A549 (cell line): Measurements from ENCODE around the gene OLFM3. TPM values are rescaled to one million over a fixed set of nuclear protein-coding genes. Genes with fewer than 3 reads are reported as not detected.

ENCODE experiments used
- ATAC-seq, 2 experiments: fragments of 200-7000 bp in 1 of 2; fragments of >200 bp in 1 of 2; cut with Nextera tagmentation in 1 of 2; cut with Tn5 transposase in 1 of 2; 3 replicates each; pipeline versions ENCODE4 v1.8.0 to v1.9.1; 2018 to 2020; ENCODE audit warnings: mild to moderate bottlenecking in 1 of 2, moderate library complexity in 1 of 2
- CTCF ChIA-PET: fragments of 300-600 bp; sonication (Branson Sonifier 250); formaldehyde crosslinking; extraction: SDS; loops from one replicate; lab custom pipeline; 2021; ENCODE audit warnings: antibody characterized with exemption, inconsistent platforms; lab: Yijun Ruan, JAX
- POLR2A ChIA-PET: fragments of 350-600 bp; formaldehyde crosslinking; extraction: SDS; loops from one replicate; lab custom pipeline; 2021; ENCODE audit warnings: antibody characterized with exemption, inconsistent platforms; lab: Yijun Ruan, JAX
- DNase-seq, 2 experiments: peaks; one replicate each; pipeline versions ENCODE4 v3.0.0 to v3.0.0-alpha.2; 2011 to 2016; ENCODE audit warnings: low read depth in 1 of 2, low spot score in 1 of 2
- FAIRE-seq: peaks from 2 replicates; lab custom pipeline; 2011; peaks lifted over from hg19 to GRCh38; lab: Jason Lieb, UNC
- H3K27ac ChIP-seq, 2 experiments: fragments of >200 bp; sonication (Bioruptor Twin); formaldehyde crosslinking; 3 replicates each; pipeline ENCODE4 v1.5.1; 2016 to 2017
- H3K4me1 ChIP-seq: fragments of >200 bp; sonication (Bioruptor Twin); formaldehyde crosslinking; 3 replicates; pipeline ENCODE4 v1.6.1; 2016
- H3K4me2 ChIP-seq: fragments of >200 bp; sonication (Bioruptor Twin); formaldehyde crosslinking; 3 replicates; pipeline ENCODE4 v1.6.1; 2016
- H3K4me3 ChIP-seq: fragments of >200 bp; sonication (Bioruptor Twin); formaldehyde crosslinking; 3 replicates; pipeline ENCODE4 v1.5.1; 2016
- H3K9me3 ChIP-seq: fragments of >200 bp; sonication (Bioruptor Twin); formaldehyde crosslinking; 3 replicates; pipeline ENCODE4 v1.6.1; 2016
- CBX2 ChIP-seq: fragments of 200-600 bp; sonication (generic); IDR thresholded peaks from 2 replicates; pipeline ENCODE4 v1.6.1; 2016; ENCODE audit warnings: low read depth, mild to moderate bottlenecking, borderline replicate concordance
- CBX8 ChIP-seq: fragments of 200-600 bp; sonication (generic); IDR thresholded peaks from 2 replicates; pipeline ENCODE4 v1.6.1; 2016
- CHD4 ChIP-seq: fragments of 200-600 bp; sonication (generic); IDR thresholded peaks from 2 replicates; pipeline ENCODE4 v1.6.1; 2016; ENCODE audit warnings: antibody characterized with exemption, mild to moderate bottlenecking, borderline replicate concordance
- EP300 ChIP-seq, 2 experiments: fragments of >200 bp; sonication (Bioruptor Twin); formaldehyde crosslinking; IDR thresholded peaks; 2 replicates in 1 of 2; 3 replicates in 1 of 2; pipeline ENCODE4 v1.6.1; 2016 to 2017
- FOSB ChIP-seq: fragments of 250-450 bp; sonication (Bioruptor Pico); IDR thresholded peaks from 2 replicates; pipeline ENCODE4 v1.5.0; 2020; ENCODE audit warnings: mild to moderate bottlenecking, moderate library complexity
- FOSL2 ChIP-seq, 2 experiments: fragments of 450-650 bp in 1 of 2; fragments of >200 bp in 1 of 2; sonication (Bioruptor Twin) in 1 of 2; formaldehyde crosslinking; IDR thresholded peaks; 2 replicates each; pipeline versions ENCODE4 v1.5.0 to v1.6.1; 2016 to 2020; ENCODE audit warnings: mild to moderate bottlenecking in 1 of 2, moderate library complexity in 1 of 2
- JUN ChIP-seq, 2 experiments: fragments of >200 bp; sonication (Bioruptor Twin); formaldehyde crosslinking; IDR thresholded peaks; 2 replicates in 1 of 2; 3 replicates in 1 of 2; pipeline ENCODE4 v1.6.1; 2016 to 2017
- JUNB ChIP-seq: fragments of >200 bp; sonication (Bioruptor Twin); formaldehyde crosslinking; IDR thresholded peaks from 2 replicates; pipeline ENCODE4 v1.6.1; 2016
- KDM1A ChIP-seq: fragments of 200-600 bp; sonication (generic); IDR thresholded peaks from 2 replicates; pipeline ENCODE4 v1.6.1; 2016; ENCODE audit warnings: low read depth, mild to moderate bottlenecking
- KDM5A ChIP-seq: fragments of 200-600 bp; sonication (generic); IDR thresholded peaks from 2 replicates; pipeline ENCODE4 v1.6.1; 2016; ENCODE audit warnings: antibody characterized with exemption, mild to moderate bottlenecking
- NFE2L2 ChIP-seq: fragments of 150-350 bp; conservative IDR thresholded peaks from 2 replicates; pipeline ENCODE4 v1.6.1; 2014; ENCODE audit warnings: low read length
- NPAS2 ChIP-seq: fragments of 250-450 bp; sonication (Bioruptor Pico); IDR thresholded peaks from 2 replicates; pipeline ENCODE4 v1.8.0; 2022; ENCODE audit warnings: mild to moderate bottlenecking, moderate library complexity, borderline replicate concordance
- RCOR1 ChIP-seq: fragments of 150-350 bp; IDR thresholded peaks from 2 replicates; pipeline ENCODE4 v1.6.1; 2014; ENCODE audit warnings: antibody characterized with exemption, low read length, low read depth
- RFX5 ChIP-seq: fragments of 450-650 bp; IDR thresholded peaks from 2 replicates; pipeline ENCODE4 v1.7.1; 2014; ENCODE audit warnings: antibody characterized with exemption, mild to moderate bottlenecking, moderate library complexity
- TFCP2L1 ChIP-seq: fragments of 250-450 bp; sonication (Bioruptor Pico); IDR thresholded peaks from 2 replicates; pipeline ENCODE4 v1.5.0; 2021; ENCODE audit warnings: mild to moderate bottlenecking
- ZFP36 ChIP-seq: fragments of 450-650 bp; IDR thresholded peaks from 2 replicates; pipeline ENCODE4 v1.6.1; 2014; ENCODE audit warnings: borderline replicate concordance; ENCODE audit not compliant: partially characterized antibody
- ZSCAN20 ChIP-seq: fragments of 250-450 bp; sonication (Bioruptor Pico); IDR thresholded peaks from 2 replicates; pipeline ENCODE4 v1.8.0; 2022; ENCODE audit warnings: mild to moderate bottlenecking, moderate library complexity
- WGBS: methylation state at CpG from one replicate; pipeline ENCODE4 v1.1.6; 2017; ENCODE audit errors: missing lambda C conversion rate; 5-methylcytosine and 5-hydroxymethylcytosine counted together
- polyA plus RNA-seq, 4 experiments: library from polyadenylated mRNA; depleted of rRNA in 3 of 4; stranded (reverse); fragments of >200 nt; fragmentation: RNase III in 1 of 4; extraction: RNeasy Plus Mini Kit Qiagen cat#74134 plus additional on column Dnase treatment in 1 of 4; gene quantifications; 2 replicates in 3 of 4; 3 replicates in 1 of 4; pipeline ENCODE4 v1.2.3, GENCODE V29; 2011 to 2017
- TF ChIP-seq, protein P1 (sequence below): fragments of 450-650 bp; IDR thresholded peaks from 2 replicates; pipeline ENCODE4 v1.6.1; 2014; ENCODE audit warnings: antibody characterized with exemption
- TF ChIP-seq, protein P2 (sequence below): fragments of >200 bp; sonication (Bioruptor Twin); formaldehyde crosslinking; IDR thresholded peaks from 3 replicates; pipeline ENCODE4 v1.5.1; 2016
- TF ChIP-seq, protein P3 (sequence below): fragments of >200 bp; sonication (Bioruptor Twin); formaldehyde crosslinking; IDR thresholded peaks from 3 replicates; pipeline ENCODE4 v1.6.1; 2016

The OLFM3 gene
- polyA plus RNA-seq, 2 of the 4 experiments (the other 2 are of a cell fraction): not detected

DNA sequence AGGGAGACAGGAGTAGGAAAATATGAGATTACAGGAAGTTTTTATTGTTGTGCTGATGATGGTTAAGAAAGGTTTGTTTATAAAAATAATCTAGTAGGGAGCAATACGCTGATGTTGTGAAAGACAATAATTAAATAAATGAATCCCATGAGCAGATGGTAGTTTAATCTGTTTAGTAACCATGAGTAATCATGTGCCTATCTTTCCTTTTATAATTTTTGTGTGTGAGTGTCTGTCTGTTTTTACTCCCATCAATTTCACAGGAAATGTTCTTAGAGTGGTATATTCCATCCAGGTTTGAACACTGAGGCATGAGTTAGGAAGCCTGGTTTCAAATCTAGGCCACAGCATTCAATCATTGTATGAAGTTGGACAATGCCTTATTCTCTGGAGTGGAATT lies 180.5 kb downstream of the OLFM3 start:
- ChIA-PET POLR2A (no interaction called here), CTCF (no interaction called here)
- Histone ChIP-seq H3K4me3 (no peak overlapping the region), H3K27ac (no peak overlapping the region), H3K4me1 (no peaks in the 10 kb centered on the region), H3K4me2 (no peak overlapping the region), H3K9me3 (no peaks in the 10 kb centered on the region)
- FAIRE-seq: no peak
- no peak for TF ChIP-seq CHD4
- TF ChIP-seq RFX5: no peak
- TF ChIP-seq JUN (IDR thresholded peaks at IDR 0.05): no peak
- TF ChIP-seq, protein P1, sequence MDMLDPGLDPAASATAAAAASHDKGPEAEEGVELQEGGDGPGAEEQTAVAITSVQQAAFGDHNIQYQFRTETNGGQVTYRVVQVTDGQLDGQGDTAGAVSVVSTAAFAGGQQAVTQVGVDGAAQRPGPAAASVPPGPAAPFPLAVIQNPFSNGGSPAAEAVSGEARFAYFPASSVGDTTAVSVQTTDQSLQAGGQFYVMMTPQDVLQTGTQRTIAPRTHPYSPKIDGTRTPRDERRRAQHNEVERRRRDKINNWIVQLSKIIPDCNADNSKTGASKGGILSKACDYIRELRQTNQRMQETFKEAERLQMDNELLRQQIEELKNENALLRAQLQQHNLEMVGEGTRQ: no peak
- WGBS: 4% methylated on average over 1 of the region's 1 CpG
- no peak for ATAC-seq
- DNase-seq: no peak

DNA sequence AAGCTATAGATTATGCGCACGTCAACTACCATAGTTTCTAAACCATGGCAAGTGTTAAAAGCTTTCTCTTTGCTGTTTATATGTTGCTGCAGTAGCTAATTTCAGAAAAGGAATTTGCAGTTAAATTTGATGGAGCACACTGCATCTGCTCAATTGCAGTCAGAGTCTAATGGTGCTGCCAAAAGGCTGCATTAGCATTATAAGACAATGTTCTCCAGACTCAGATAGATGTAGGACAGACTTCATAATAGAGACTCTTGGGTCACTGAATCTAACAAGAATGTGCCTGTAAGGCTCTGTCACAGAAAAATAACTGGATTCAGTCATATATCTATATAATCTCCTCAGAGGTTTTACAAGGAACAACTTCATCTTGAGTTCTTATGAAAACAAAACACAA lies 198.3 kb downstream of the OLFM3 start:
- 60% methylated on average over 2 of the region's 2 CpGs for WGBS
- no peak for ATAC-seq
- H3K4me1 ChIP-seq: no peaks in the 10 kb centered on the region
- DNase-seq: no peak
- H3K4me2 ChIP-seq: no peak overlapping the region
- TF ChIP-seq KDM1A (no peak), ZFP36 (no peak), JUN (IDR thresholded peaks at IDR 0.05) (no peak), KDM5A (no peak), RCOR1 (no peak), CBX2 (no peak), FOSL2 (IDR thresholded peaks at IDR 0.05) (no peak), FOSL2 (CRISPR knock-in tag; IDR thresholded peaks at IDR 0.05) (no peak), CBX8 (no peak), ZSCAN20 (CRISPR knock-in tag) (no peak)
- TF ChIP-seq, protein P2, sequence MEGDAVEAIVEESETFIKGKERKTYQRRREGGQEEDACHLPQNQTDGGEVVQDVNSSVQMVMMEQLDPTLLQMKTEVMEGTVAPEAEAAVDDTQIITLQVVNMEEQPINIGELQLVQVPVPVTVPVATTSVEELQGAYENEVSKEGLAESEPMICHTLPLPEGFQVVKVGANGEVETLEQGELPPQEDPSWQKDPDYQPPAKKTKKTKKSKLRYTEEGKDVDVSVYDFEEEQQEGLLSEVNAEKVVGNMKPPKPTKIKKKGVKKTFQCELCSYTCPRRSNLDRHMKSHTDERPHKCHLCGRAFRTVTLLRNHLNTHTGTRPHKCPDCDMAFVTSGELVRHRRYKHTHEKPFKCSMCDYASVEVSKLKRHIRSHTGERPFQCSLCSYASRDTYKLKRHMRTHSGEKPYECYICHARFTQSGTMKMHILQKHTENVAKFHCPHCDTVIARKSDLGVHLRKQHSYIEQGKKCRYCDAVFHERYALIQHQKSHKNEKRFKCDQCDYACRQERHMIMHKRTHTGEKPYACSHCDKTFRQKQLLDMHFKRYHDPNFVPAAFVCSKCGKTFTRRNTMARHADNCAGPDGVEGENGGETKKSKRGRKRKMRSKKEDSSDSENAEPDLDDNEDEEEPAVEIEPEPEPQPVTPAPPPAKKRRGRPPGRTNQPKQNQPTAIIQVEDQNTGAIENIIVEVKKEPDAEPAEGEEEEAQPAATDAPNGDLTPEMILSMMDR: no peak
- TF ChIP-seq, protein P1: no peak
- POLR2A ChIA-PET: no interaction called here
- no peak overlapping the region for H3K27ac ChIP-seq
- no peak for FAIRE-seq
- no peaks in the 10 kb centered on the region for H3K9me3 ChIP-seq
- CTCF ChIA-PET: no interaction called here
- H3K4me3 ChIP-seq: no peak overlapping the region

DNA sequence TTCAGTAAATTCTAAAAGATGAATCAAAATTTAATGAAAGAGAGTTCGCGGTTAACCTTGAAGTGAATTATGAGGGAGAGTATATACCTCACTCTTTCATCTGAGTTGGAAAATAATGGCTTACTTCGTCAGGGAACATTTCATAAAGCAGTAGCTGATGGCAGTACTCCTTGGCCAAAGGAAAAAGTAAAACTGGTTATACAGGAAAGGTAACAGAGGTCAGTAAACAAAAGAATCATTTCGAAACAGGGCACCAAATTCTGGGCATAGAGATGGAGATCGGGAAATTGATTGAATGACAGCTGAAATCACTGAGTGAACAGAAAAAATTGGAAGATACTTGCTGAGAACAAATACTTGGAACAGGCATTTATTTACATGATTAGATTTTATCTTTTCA lies 199.0 kb downstream of the OLFM3 start:
- FAIRE-seq (no peak), ATAC-seq (no peak), DNase-seq (no peak)
- CTCF ChIA-PET: no interaction called here
- Histone ChIP-seq H3K9me3 (no peaks in the 10 kb centered on the region), H3K4me1 (no peaks in the 10 kb centered on the region), H3K27ac (no peak overlapping the region), H3K4me3 (no peak overlapping the region), H3K4me2 (no peak overlapping the region)
- TF ChIP-seq FOSB (CRISPR knock-in tag) (no peak), NPAS2 (CRISPR knock-in tag) (no peak), NFE2L2 (no peak), TFCP2L1 (no peak), EP300 (IDR thresholded peaks at IDR 0.05) (no peak), JUNB (no peak)
- TF ChIP-seq, protein P3, sequence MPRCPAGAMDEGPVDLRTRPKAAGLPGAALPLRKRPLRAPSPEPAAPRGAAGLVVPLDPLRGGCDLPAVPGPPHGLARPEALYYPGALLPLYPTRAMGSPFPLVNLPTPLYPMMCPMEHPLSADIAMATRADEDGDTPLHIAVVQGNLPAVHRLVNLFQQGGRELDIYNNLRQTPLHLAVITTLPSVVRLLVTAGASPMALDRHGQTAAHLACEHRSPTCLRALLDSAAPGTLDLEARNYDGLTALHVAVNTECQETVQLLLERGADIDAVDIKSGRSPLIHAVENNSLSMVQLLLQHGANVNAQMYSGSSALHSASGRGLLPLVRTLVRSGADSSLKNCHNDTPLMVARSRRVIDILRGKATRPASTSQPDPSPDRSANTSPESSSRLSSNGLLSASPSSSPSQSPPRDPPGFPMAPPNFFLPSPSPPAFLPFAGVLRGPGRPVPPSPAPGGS: no peak
- POLR2A ChIA-PET: no interaction called here
- WGBS: 34% methylated on average over 5 of the region's 5 CpGs
